GM19324 (cell line): ENCODE measurements around the gene SLC23A2.
"Not testable (repeated sequence)": the region's sequence is repeated elsewhere in the genome, so short reads cannot be mapped to it uniquely, and the experiment has no call there.

Source experiments
- ATAC-seq: cut with Tn5 transposase; IDR thresholded peaks from one replicate; pipeline ENCODE4 v1.9.1; 2021; ENCODE audit warnings: mild to moderate bottlenecking, moderate library complexity; ENCODE audit not compliant: unreplicated experiment, low FRiP score

SLC23A2 gene

GRCh38 chr20:5001174-5002076 lies at the start of gene SLC23A2:
SLC23A2 (minus strand) TSS chr20:5001510; CDS start chr20:4932562, 68,948 bp downstream.
- peak; percentile 57 for ATAC-seq

- no peak for ATAC-seq
These were observed 45.5 kb upstream of the SLC23A2 start for GRCh38 chr20:5046656-5047339.

GRCh38 chr20:5045906-5046305 lies 44.6 kb upstream of the SLC23A2 start:
- no peak for ATAC-seq

GRCh38 chr20:5044075-5044620 lies 42.8 kb upstream of the SLC23A2 start:
- ATAC-seq: no peak

- no peak for ATAC-seq
These were observed 40.1 kb upstream of the SLC23A2 start for GRCh38 chr20:5041433-5041832.

- ATAC-seq: no peak
These were observed 39.0 kb upstream of the SLC23A2 start for GRCh38 chr20:5040345-5040744.

GRCh38 chr20:5039889-5040288 lies 38.6 kb upstream of the SLC23A2 start:
- ATAC-seq: no peak

GRCh38 chr20:5039255-5039657 lies 37.9 kb upstream of the SLC23A2 start:
- no peak for ATAC-seq

- ATAC-seq: no peak
These were observed 35.5 kb upstream of the SLC23A2 start for GRCh38 chr20:5036828-5037227.

GRCh38 chr20:5035518-5035917 lies 34.2 kb upstream of the SLC23A2 start:
- ATAC-seq: not testable (repeated sequence)

GRCh38 chr20:5033566-5033965 lies 32.3 kb upstream of the SLC23A2 start:
- ATAC-seq: no peak

GRCh38 chr20:5031701-5032100 lies 30.4 kb upstream of the SLC23A2 start:
- not testable (repeated sequence) for ATAC-seq

- no peak for ATAC-seq
These were observed 29.9 kb upstream of the SLC23A2 start for GRCh38 chr20:5031206-5031557.

- no peak for ATAC-seq
These were observed 29.3 kb upstream of the SLC23A2 start for GRCh38 chr20:5030348-5031205.

GRCh38 chr20:5028258-5029059 lies 27.1 kb upstream of the SLC23A2 start:
- ATAC-seq: not testable (repeated sequence)

- ATAC-seq: no peak
These were observed 23.7 kb upstream of the SLC23A2 start for GRCh38 chr20:5024982-5025381.

- no peak for ATAC-seq
These were observed 22.8 kb upstream of the SLC23A2 start for GRCh38 chr20:5024103-5024502.

GRCh38 chr20:5023171-5023570 lies 21.9 kb upstream of the SLC23A2 start:
- ATAC-seq: not testable (repeated sequence)

- ATAC-seq: no peak
These were observed 19.4 kb upstream of the SLC23A2 start for GRCh38 chr20:5020760-5021159.
